ENCODE measurements around the gene CEP78.

CEP78 gene

GRCh38 chr9:78306222-78307076, 70.6 kb downstream of the CEP78 start:
- peaks cover 100% of the 10 kb centered on the region for H3K36me3 ChIP-seq (ENCODE audit: low read depth)
- H3K4me3 ChIP-seq (ENCODE audit: severe bottlenecking), result no peak overlapping the region
- no peak for TF ChIP-seq CTCF (IDR thresholded peaks at IDR 0.05; ENCODE audit: poor library complexity, severe bottlenecking)
- no peaks in the 10 kb centered on the region for H3K27me3 ChIP-seq (ENCODE audit: insufficient read depth, poor library complexity, severe bottlenecking)
- no peak for DNase-seq (ENCODE audit: low spot score)
- H3K4me1 ChIP-seq (ENCODE audit: insufficient read depth, poor library complexity, severe bottlenecking), result no peaks in the 10 kb centered on the region
- no peak overlapping the region for H3K27ac ChIP-seq (ENCODE audit: poor library complexity, severe bottlenecking)
- ATAC-seq (ENCODE audit: low read depth), result no peak
- H3K9me3 ChIP-seq (ENCODE audit: severe bottlenecking), result no peaks in the 10 kb centered on the region

DNA sequence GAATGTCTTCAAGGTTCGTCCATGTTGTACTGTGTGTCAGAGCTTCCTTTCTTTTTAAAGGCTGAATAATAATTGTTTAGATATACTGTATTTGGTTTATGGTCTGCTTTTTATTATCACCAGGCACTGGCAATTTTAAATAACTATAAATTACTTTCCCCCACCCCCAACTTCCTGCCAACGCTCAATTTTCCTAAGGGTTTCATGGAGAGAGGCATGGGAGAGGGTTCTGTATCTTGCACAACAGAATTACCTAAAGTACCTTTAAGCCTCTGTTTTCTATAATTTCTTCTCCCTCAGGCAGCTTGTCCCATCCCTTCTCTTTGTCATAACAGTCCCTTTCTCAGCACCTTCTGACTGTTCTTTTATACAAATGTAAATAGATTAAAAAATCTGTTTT, 71.5 kb downstream of the CEP78 start:
- Histone ChIP-seq H3K27ac (ENCODE audit: poor library complexity, severe bottlenecking) (no peak overlapping the region), H3K4me3 (ENCODE audit: severe bottlenecking) (no peak overlapping the region), H3K36me3 (ENCODE audit: low read depth) (peaks cover 100% of the 10 kb centered on the region), H3K27me3 (ENCODE audit: insufficient read depth, poor library complexity, severe bottlenecking) (no peaks in the 10 kb centered on the region), H3K4me1 (ENCODE audit: insufficient read depth, poor library complexity, severe bottlenecking) (no peaks in the 10 kb centered on the region), H3K9me3 (ENCODE audit: severe bottlenecking) (no peaks in the 10 kb centered on the region)
- no peak for TF ChIP-seq CTCF (IDR thresholded peaks at IDR 0.05; ENCODE audit: poor library complexity, severe bottlenecking)
- DNase-seq (ENCODE audit: low spot score) (no peak), ATAC-seq (ENCODE audit: low read depth) (no peak)

DNA sequence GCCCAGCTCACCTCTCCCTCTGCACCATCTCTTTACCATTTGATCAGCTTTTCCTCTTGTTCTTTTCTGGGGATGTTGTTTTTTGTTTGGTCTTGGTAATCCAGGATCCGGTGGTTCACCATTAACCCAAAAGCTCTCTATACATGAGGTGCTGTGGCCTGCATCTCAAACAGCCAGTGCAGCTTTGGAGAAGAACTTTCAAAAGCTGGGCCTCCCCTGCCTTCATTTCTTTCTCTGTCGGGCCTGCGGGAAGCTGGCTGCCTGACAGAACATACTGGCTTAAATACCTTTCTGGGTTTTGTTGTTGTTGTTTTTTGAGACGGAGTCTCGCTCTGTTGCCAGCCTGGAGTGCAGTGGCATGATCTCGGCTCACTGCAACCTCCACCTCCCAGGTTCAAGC, 73.2 kb downstream of the CEP78 start:
- no peak overlapping the region for H3K27ac ChIP-seq (ENCODE audit: poor library complexity, severe bottlenecking)
- no peak for TF ChIP-seq CTCF (IDR thresholded peaks at IDR 0.05; ENCODE audit: poor library complexity, severe bottlenecking)
- H3K4me3 ChIP-seq (ENCODE audit: severe bottlenecking), result no peak overlapping the region
- DNase-seq (ENCODE audit: low spot score) (no peak), ATAC-seq (ENCODE audit: low read depth) (no peak)
- peaks cover 99% of the 10 kb centered on the region for H3K36me3 ChIP-seq (ENCODE audit: low read depth)
- no peaks in the 10 kb centered on the region for H3K4me1 ChIP-seq (ENCODE audit: insufficient read depth, poor library complexity, severe bottlenecking)
- no peaks in the 10 kb centered on the region for H3K9me3 ChIP-seq (ENCODE audit: severe bottlenecking)
- no peaks in the 10 kb centered on the region for H3K27me3 ChIP-seq (ENCODE audit: insufficient read depth, poor library complexity, severe bottlenecking)

- Histone ChIP-seq H3K4me3 (ENCODE audit: severe bottlenecking) (no peak overlapping the region), H3K9me3 (ENCODE audit: severe bottlenecking) (no peaks in the 10 kb centered on the region), H3K27me3 (ENCODE audit: insufficient read depth, poor library complexity, severe bottlenecking) (no peaks in the 10 kb centered on the region), H3K4me1 (ENCODE audit: insufficient read depth, poor library complexity, severe bottlenecking) (no peaks in the 10 kb centered on the region), H3K36me3 (ENCODE audit: low read depth) (peaks cover 95% of the 10 kb centered on the region), H3K27ac (ENCODE audit: poor library complexity, severe bottlenecking) (no peak overlapping the region)
- DNase-seq (ENCODE audit: low spot score), result no peak
- TF ChIP-seq CTCF (IDR thresholded peaks at IDR 0.05; ENCODE audit: poor library complexity, severe bottlenecking), result no peak
- ATAC-seq (ENCODE audit: low read depth), result no peak
These were observed 75.2 kb downstream of the CEP78 start for GRCh38 chr9:78311075-78311474.

- TF ChIP-seq CTCF (IDR thresholded peaks at IDR 0.05; ENCODE audit: poor library complexity, severe bottlenecking), result no peak
- H3K4me1 ChIP-seq (ENCODE audit: insufficient read depth, poor library complexity, severe bottlenecking), result no peaks in the 10 kb centered on the region
- H3K36me3 ChIP-seq (ENCODE audit: low read depth), result peaks cover 95% of the 10 kb centered on the region
- H3K27ac ChIP-seq (ENCODE audit: poor library complexity, severe bottlenecking), result no peak overlapping the region
- no peak overlapping the region for H3K4me3 ChIP-seq (ENCODE audit: severe bottlenecking)
- H3K27me3 ChIP-seq (ENCODE audit: insufficient read depth, poor library complexity, severe bottlenecking), result no peaks in the 10 kb centered on the region
- no peak for DNase-seq (ENCODE audit: low spot score)
- no peaks in the 10 kb centered on the region for H3K9me3 ChIP-seq (ENCODE audit: severe bottlenecking)
- ATAC-seq (ENCODE audit: low read depth), result no peak
These were observed 76.1 kb downstream of the CEP78 start for GRCh38 chr9:78311886-78312524.

Measured in RWPE2 (cell line).